Keratinocyte (primary cell): ENCODE measurements around the gene WASF2.

Source experiments
- CTCF ChIP-seq, 3 experiments: IDR thresholded peaks in 1 of 3; conservative IDR thresholded peaks in 1 of 3; optimal IDR thresholded peaks in 1 of 3; 2 replicates in 2 of 3; 3 replicates in 1 of 3; pipeline versions ENCODE3 to v1.5.1; 2011; ENCODE audit warnings: low read length in 3 of 3, mild to moderate bottlenecking in 3 of 3, moderate library complexity in 2 of 3, control low read depth in 1 of 3, inconsistent platforms in 1 of 3; ENCODE audit not compliant: insufficient read depth in 2 of 3; ENCODE audit errors: extremely low read depth in 1 of 3
- EZH2 ChIP-seq: IDR thresholded peaks from one replicate; pipeline ENCODE4 v1.6.1; 2012; ENCODE audit warnings: inconsistent platforms, mild to moderate bottlenecking, low read length, moderate library complexity

- TF ChIP-seq CTCF (optimal IDR thresholded peaks at IDR 0.05 in 1 of 3, IDR thresholded peaks at IDR 0.05 in 1 of 3, conservative IDR thresholded peaks at IDR 0.05 in 1 of 3; ENCODE audit: extremely low read depth in 1 of 3, insufficient read depth in 2 of 3, low read length in 3 of 3) (no peak), EZH2 (no peak)
These were observed 125.1 kb downstream of the WASF2 start for GRCh38 chr1:27364696-27365371.
